ENCODE data around the gene CSNK2A1.

The CSNK2A1 gene

GRCh38 chr20:568097-568652 lies 24.6 kb upstream of the CSNK2A1 start:
- TF ChIP-seq TAF1 (IDR thresholded peaks at IDR 0.05; ENCODE audit: low read depth) (no peak), EGR1 (IDR thresholded peaks at IDR 0.05) (no peak), YY1 (IDR thresholded peaks at IDR 0.05; ENCODE audit: low read depth) (no peak), NFIC (IDR thresholded peaks at IDR 0.05) (no peak), FOXM1 (IDR thresholded peaks at IDR 0.05; ENCODE audit: borderline replicate concordance, low read depth) (no peak), EP300 (IDR thresholded peaks at IDR 0.05; ENCODE audit: borderline replicate concordance) (no peak), CREB1 (IDR thresholded peaks at IDR 0.05; ENCODE audit: low read depth) (no peak), RAD21 (IDR thresholded peaks at IDR 0.05; ENCODE audit: low read depth) (no peak), TCF12 (IDR thresholded peaks at IDR 0.05; ENCODE audit: low read depth) (no peak), REST (IDR thresholded peaks at IDR 0.05; ENCODE audit: low read depth) (no peak), MAX (IDR thresholded peaks at IDR 0.05) (no peak), TEAD4 (IDR thresholded peaks at IDR 0.05) (no peak), CEBPB (IDR thresholded peaks at IDR 0.05) (no peak), USF1 (IDR thresholded peaks at IDR 0.05) (no peak), ZBTB7A (IDR thresholded peaks at IDR 0.05; ENCODE audit: low read depth) (no peak)

GRCh38 chr20:564192-564591 lies 20.6 kb upstream of the CSNK2A1 start:
- TF ChIP-seq TAF1 (IDR thresholded peaks at IDR 0.05; ENCODE audit: low read depth) (no peak), CREB1 (IDR thresholded peaks at IDR 0.05; ENCODE audit: low read depth) (no peak), CEBPB (IDR thresholded peaks at IDR 0.05) (no peak), EP300 (IDR thresholded peaks at IDR 0.05; ENCODE audit: borderline replicate concordance) (no peak), EGR1 (IDR thresholded peaks at IDR 0.05) (no peak), TCF12 (IDR thresholded peaks at IDR 0.05; ENCODE audit: low read depth) (no peak), RAD21 (IDR thresholded peaks at IDR 0.05; ENCODE audit: low read depth) (no peak), YY1 (IDR thresholded peaks at IDR 0.05; ENCODE audit: low read depth) (no peak), ZBTB7A (IDR thresholded peaks at IDR 0.05; ENCODE audit: low read depth) (no peak), USF1 (IDR thresholded peaks at IDR 0.05) (no peak), TEAD4 (IDR thresholded peaks at IDR 0.05) (no peak)

GRCh38 chr20:563187-563586 lies 19.6 kb upstream of the CSNK2A1 start:
- TF ChIP-seq EP300 (IDR thresholded peaks at IDR 0.05; ENCODE audit: borderline replicate concordance) (no peak), USF1 (IDR thresholded peaks at IDR 0.05) (no peak), ZBTB7A (IDR thresholded peaks at IDR 0.05; ENCODE audit: low read depth) (no peak), CREB1 (IDR thresholded peaks at IDR 0.05; ENCODE audit: low read depth) (no peak), TEAD4 (IDR thresholded peaks at IDR 0.05) (no peak), TCF12 (IDR thresholded peaks at IDR 0.05; ENCODE audit: low read depth) (no peak), NFIC (IDR thresholded peaks at IDR 0.05) (no peak), FOXM1 (IDR thresholded peaks at IDR 0.05; ENCODE audit: borderline replicate concordance, low read depth) (no peak), YY1 (IDR thresholded peaks at IDR 0.05; ENCODE audit: low read depth) (no peak), TAF1 (IDR thresholded peaks at IDR 0.05; ENCODE audit: low read depth) (no peak), MAX (IDR thresholded peaks at IDR 0.05) (no peak), CEBPB (IDR thresholded peaks at IDR 0.05) (no peak), RAD21 (IDR thresholded peaks at IDR 0.05; ENCODE audit: low read depth) (no peak), EGR1 (IDR thresholded peaks at IDR 0.05) (no peak), REST (IDR thresholded peaks at IDR 0.05; ENCODE audit: low read depth) (no peak)

- no peak for TF ChIP-seq CEBPB (IDR thresholded peaks at IDR 0.05)
- TF ChIP-seq REST (IDR thresholded peaks at IDR 0.05; ENCODE audit: low read depth) = no peak
- TF ChIP-seq EP300 (IDR thresholded peaks at IDR 0.05; ENCODE audit: borderline replicate concordance) = no peak
- no peak for TF ChIP-seq TCF12 (IDR thresholded peaks at IDR 0.05; ENCODE audit: low read depth)
- no peak for TF ChIP-seq EGR1 (IDR thresholded peaks at IDR 0.05)
- TF ChIP-seq ZBTB7A (IDR thresholded peaks at IDR 0.05; ENCODE audit: low read depth) = no peak
- TF ChIP-seq USF1 (IDR thresholded peaks at IDR 0.05) = no peak
- TF ChIP-seq RAD21 (IDR thresholded peaks at IDR 0.05; ENCODE audit: low read depth) = no peak
- no peak for TF ChIP-seq TEAD4 (IDR thresholded peaks at IDR 0.05)
- TF ChIP-seq NFIC (IDR thresholded peaks at IDR 0.05) = no peak
- TF ChIP-seq FOXM1 (IDR thresholded peaks at IDR 0.05; ENCODE audit: borderline replicate concordance, low read depth) = no peak
- no peak for TF ChIP-seq YY1 (IDR thresholded peaks at IDR 0.05; ENCODE audit: low read depth)
- no peak for TF ChIP-seq TAF1 (IDR thresholded peaks at IDR 0.05; ENCODE audit: low read depth)
- no peak for TF ChIP-seq MAX (IDR thresholded peaks at IDR 0.05)
- no peak for TF ChIP-seq CREB1 (IDR thresholded peaks at IDR 0.05; ENCODE audit: low read depth)
Observed at GRCh38 chr20:562232-562897, 18.8 kb upstream of the CSNK2A1 start.

All from Ishikawa (cell line).